IPS DF 6.9 (cell line): Measurements from ENCODE around the gene PNCK.

Source experiments
- DNase-seq: peaks from one replicate; pipeline ENCODE4 v3.0.0-alpha.2; 2013; ENCODE audit warnings: low read depth, low spot score
- H3K27ac ChIP-seq: one replicate; pipeline ENCODE4 v1.5.1; 2013; ENCODE audit warnings: low read length, control low read depth
- H3K27me3 ChIP-seq: 2 replicates; pipeline ENCODE4 v1.6.1; 2013; ENCODE audit warnings: mild to moderate bottlenecking, low read length; ENCODE audit not compliant: control insufficient read depth, insufficient read depth
- H3K36me3 ChIP-seq: 2 replicates; pipeline ENCODE4 v1.6.1; 2013; ENCODE audit warnings: low read length; ENCODE audit not compliant: control insufficient read depth, insufficient read depth
- H3K4me1 ChIP-seq: 2 replicates; pipeline ENCODE4 v1.6.1; 2013; ENCODE audit warnings: low read length; ENCODE audit not compliant: control insufficient read depth, insufficient read depth
- H3K4me3 ChIP-seq: 2 replicates; pipeline ENCODE4 v1.5.1; 2013; ENCODE audit warnings: mild to moderate bottlenecking, low read length
- H3K9me3 ChIP-seq: 2 replicates; pipeline ENCODE4 v1.6.1; 2013; ENCODE audit warnings: low read length, inconsistent platforms; ENCODE audit not compliant: control insufficient read depth, insufficient read depth
- WGBS: extraction: QIAGEN DNeasy Blood & Tissue Kit; methylation state at CpG from one replicate; pipeline ENCODE4 v1.1.7; 2013; ENCODE audit warnings: mixed read lengths, missing lambda C conversion rate; ENCODE audit not compliant: insufficient read length, insufficient coverage; 5-methylcytosine and 5-hydroxymethylcytosine counted together

The PNCK gene

GRCh38 chrX:153645921-153646488 is 27.6 kb downstream of the PNCK start:
- Histone ChIP-seq H3K27me3 (peaks cover 60% of the 10 kb centered on the region), H3K36me3 (no peaks in the 10 kb centered on the region), H3K27ac (no peak overlapping the region), H3K9me3 (no peaks in the 10 kb centered on the region), H3K4me1 (peaks cover 7% of the 10 kb centered on the region; the same call in 1 of the 2 replicates), H3K4me3 (no peak overlapping the region)
- no CpG with 5 or more reads among the region's 10 CpGs for WGBS
- no peak for DNase-seq

DNA sequence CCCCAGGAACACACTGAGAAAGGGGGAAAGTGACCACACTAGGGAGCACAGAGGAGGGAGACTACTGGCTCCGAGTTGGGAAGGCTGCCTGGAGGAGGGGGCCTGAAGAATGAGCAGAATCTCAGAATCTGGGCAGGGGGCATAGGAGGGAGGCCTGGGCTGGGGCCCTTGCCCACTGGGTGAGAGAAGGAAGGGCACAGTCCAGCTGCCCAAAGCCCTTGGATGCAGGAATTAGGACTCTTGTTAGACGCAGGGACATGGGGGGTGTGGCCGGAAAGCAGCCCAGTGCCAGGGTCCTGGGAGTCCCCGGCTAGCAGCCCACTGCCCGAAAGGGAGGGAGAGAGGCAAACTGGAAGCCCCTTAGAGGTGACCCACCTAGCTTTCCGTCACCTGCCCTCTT is 28.5 kb downstream of the PNCK start:
- Histone ChIP-seq H3K4me3 (no peak overlapping the region), H3K9me3 (no peaks in the 10 kb centered on the region), H3K27me3 (peaks cover 61% of the 10 kb centered on the region), H3K36me3 (no peaks in the 10 kb centered on the region), H3K27ac (no peak overlapping the region), H3K4me1 (peaks cover 7% of the 10 kb centered on the region; the same call in 1 of the 2 replicates)
- no CpG with 5 or more reads among the region's 6 CpGs for WGBS
- no peak for DNase-seq

- no peaks in the 10 kb centered on the region for H3K9me3 ChIP-seq
- no peak overlapping the region for H3K27ac ChIP-seq
- DNase-seq, result no peak
- peak overlapping the region; percentile 8; the same call in 1 of the 2 replicates for H3K4me3 ChIP-seq
- H3K4me1 ChIP-seq, result peaks cover 5% of the 10 kb centered on the region; the same call in 1 of the 2 replicates
- H3K27me3 ChIP-seq, result peaks cover 61% of the 10 kb centered on the region
- no peaks in the 10 kb centered on the region for H3K36me3 ChIP-seq
- WGBS, result no CpG with 5 or more reads among the region's 46 CpGs
Measured at GRCh38 chrX:153644356-153645125, 29.1 kb downstream of the PNCK start.

- peak overlapping the region; percentile 17; the same call in 1 of the 2 replicates for H3K4me3 ChIP-seq
Measured at GRCh38 chrX:153643431-153644351, 29.9 kb downstream of the PNCK start.

GRCh38 chrX:153642655-153643430 is 30.8 kb downstream of the PNCK start:
- Histone ChIP-seq H3K4me1 (peaks cover 5% of the 10 kb centered on the region; the same call in 1 of the 2 replicates), H3K27me3 (peaks cover 50% of the 10 kb centered on the region), H3K4me3 (peak overlapping the region; percentile 6; the same call in 1 of the 2 replicates), H3K27ac (no peak overlapping the region), H3K9me3 (no peaks in the 10 kb centered on the region), H3K36me3 (no peaks in the 10 kb centered on the region)
- no CpG with 5 or more reads among the region's 48 CpGs for WGBS
- DNase-seq, result no peak

More at GRCh38 chrX:153643431-153644351, 29.9 kb downstream of the PNCK start:
- DNase-seq, result no peak
- Histone ChIP-seq H3K9me3 (no peaks in the 10 kb centered on the region), H3K4me1 (peaks cover 5% of the 10 kb centered on the region; the same call in 1 of the 2 replicates), H3K27ac (no peak overlapping the region), H3K27me3 (peaks cover 57% of the 10 kb centered on the region), H3K36me3 (no peaks in the 10 kb centered on the region)
- whole genome bisulfite sequencing, result no CpG with 5 or more reads among the region's 84 CpGs

GRCh38 chrX:153642051-153642654 is 31.5 kb downstream of the PNCK start:
- peaks cover 4% of the 10 kb centered on the region; the same call in 1 of the 2 replicates for H3K4me1 ChIP-seq
- H3K27me3 ChIP-seq, result peaks cover 44% of the 10 kb centered on the region
- no peak overlapping the region for H3K27ac ChIP-seq
- no peaks in the 10 kb centered on the region for H3K9me3 ChIP-seq
- no peak for DNase-seq
- H3K4me3 ChIP-seq, result peak overlapping the region; percentile 6; the same call in 1 of the 2 replicates
- H3K36me3 ChIP-seq, result no peaks in the 10 kb centered on the region
- WGBS, result no CpG with 5 or more reads among the region's 62 CpGs

DNA sequence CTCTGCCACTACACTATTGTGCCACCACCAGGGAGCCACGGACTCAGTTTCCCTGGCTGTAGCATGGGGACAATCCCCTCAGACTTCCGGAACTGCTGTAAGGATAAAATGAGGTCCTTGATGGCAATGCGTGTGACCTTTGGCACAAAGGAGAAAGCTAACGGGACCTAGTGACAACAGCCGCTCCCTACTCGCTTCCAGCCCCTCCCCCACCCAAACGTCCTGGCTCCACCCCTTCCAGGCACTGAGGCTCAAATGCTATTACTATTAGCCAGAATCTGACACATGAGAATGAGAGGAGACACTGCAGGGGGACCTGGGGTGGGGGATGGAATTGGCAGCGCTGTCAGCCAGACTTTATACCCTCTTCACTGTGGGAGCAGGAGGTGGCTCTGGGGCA is 32.0 kb downstream of the PNCK start:
- no CpG with 5 or more reads among the region's 8 CpGs for WGBS
- H3K9me3 ChIP-seq, result no peaks in the 10 kb centered on the region
- H3K4me1 ChIP-seq, result peaks cover 3% of the 10 kb centered on the region; the same call in 1 of the 2 replicates
- no peak for DNase-seq
- no peak overlapping the region for H3K27ac ChIP-seq
- H3K36me3 ChIP-seq, result no peaks in the 10 kb centered on the region
- H3K4me3 ChIP-seq, result peak overlapping the region; percentile 6; the same call in 1 of the 2 replicates
- peaks cover 43% of the 10 kb centered on the region for H3K27me3 ChIP-seq

- Histone ChIP-seq H3K27me3 (peaks cover 37% of the 10 kb centered on the region), H3K27ac (no peak overlapping the region), H3K9me3 (no peaks in the 10 kb centered on the region), H3K36me3 (no peaks in the 10 kb centered on the region), H3K4me1 (peaks cover 3% of the 10 kb centered on the region; the same call in 1 of the 2 replicates), H3K4me3 (no peak overlapping the region)
- DNase-seq, result no peak
- no CpG with 5 or more reads among the region's 26 CpGs for WGBS
Measured at GRCh38 chrX:153640736-153641575, 32.7 kb downstream of the PNCK start.
